GM12878 (cell line): ENCODE measurements around the gene SMIM44. TPM values are rescaled to one million over a fixed set of nuclear protein-coding genes. Genes with fewer than 3 reads are reported as not detected.
A peak's percentile ranks its signal among the peaks of the same experiment; 100 is the strongest.

Source experiments
- ATAC-seq: fragments of 200-7000 bp; cut with Tn5 transposase; 3 replicates; pipeline ENCODE4 v1.9.1; 2020; ENCODE audit warnings: mild to moderate bottlenecking, moderate library complexity
- BruUV-seq: library from RNA; stranded (reverse); fragments of 400-500 nt; replicated peaks from 2 replicates; lab custom pipeline; 2021; lab: Mats Ljungman, UMichigan
- CTCF ChIA-PET: fragments of 300-600 bp; sonication (Branson Sonifier 250); formaldehyde crosslinking; extraction: SDS; loops from one replicate; lab custom pipeline; 2021; ENCODE audit warnings: inconsistent platforms; lab: Yijun Ruan, JAX
- POLR2A ChIA-PET: fragments of 350-600 bp; formaldehyde crosslinking; extraction: SDS; loops from one replicate; lab custom pipeline; 2021; ENCODE audit warnings: inconsistent platforms; lab: Charles Lee
- RAD21 ChIA-PET: fragments of 300-600 bp; sonication (Branson Sonifier 250); formaldehyde crosslinking; loops from one replicate; lab custom pipeline; 2023; ENCODE audit warnings: antibody characterized with exemption; ENCODE audit not compliant: unreplicated experiment; lab: Charles Lee
- SMC1A ChIA-PET: fragments of 300-600 bp; sonication (Branson Sonifier 250); formaldehyde crosslinking; loops from one replicate; lab custom pipeline; 2023; ENCODE audit not compliant: unreplicated experiment, uncharacterized antibody; lab: Charles Lee
- DNase-seq: peaks from one replicate; pipeline ENCODE4 v3.0.0-alpha.2; 2011; ENCODE audit warnings: low read depth, low spot score
- FAIRE-seq: peaks from 3 replicates; lab custom pipeline; 2011; peaks lifted over from hg19 to GRCh38; lab: Jason Lieb, UNC
- H2AFZ ChIP-seq: 2 replicates; pipeline ENCODE4 v1.6.0; 2011; ENCODE audit warnings: low read depth, low read length, control low read depth; ENCODE audit not compliant: control insufficient read depth
- H3K27ac ChIP-seq: 2 replicates; pipeline ENCODE4 v1.5.1; 2011; ENCODE audit warnings: control low read depth; ENCODE audit not compliant: control insufficient read depth, insufficient read depth
- H3K27me3 ChIP-seq, 2 experiments: replicated peaks in 1 of 2; 2 replicates each; pipeline versions ENCODE4 v1.6.0 to v1.6.1; 2011; ENCODE audit warnings: low read length in 1 of 2; ENCODE audit not compliant: control insufficient read depth in 2 of 2, insufficient read depth in 2 of 2
- H3K36me3 ChIP-seq, 2 experiments: 2 replicates each; pipeline ENCODE4 v1.5.1; 2011; ENCODE audit warnings: low read length in 1 of 2; ENCODE audit not compliant: control insufficient read depth in 2 of 2, insufficient read depth in 2 of 2
- H3K4me1 ChIP-seq: 2 replicates; pipeline ENCODE4 v1.6.1; 2011; ENCODE audit warnings: mild to moderate bottlenecking, low read length, moderate library complexity, mixed read lengths; ENCODE audit not compliant: control insufficient read depth, insufficient read depth
- H3K4me2 ChIP-seq: 2 replicates; pipeline ENCODE4 v1.6.0; 2011; ENCODE audit warnings: control low read depth; ENCODE audit not compliant: control insufficient read depth, insufficient read depth
- H3K4me3 ChIP-seq: fragments of 200-600 bp; sonication (generic); 2 replicates; pipeline ENCODE4 v1.5.1; 2016
- H3K79me2 ChIP-seq: 2 replicates; pipeline ENCODE4 v1.6.0; 2011; ENCODE audit warnings: low read length; ENCODE audit not compliant: control insufficient read depth, insufficient read depth
- H3K9ac ChIP-seq: 2 replicates; pipeline ENCODE4 v1.8.0; 2011; ENCODE audit warnings: low read length, control low read depth, mixed read lengths; ENCODE audit not compliant: control insufficient read depth, insufficient read depth
- H3K9me3 ChIP-seq: replicated peaks from 3 replicates; pipeline ENCODE4 v1.5.1; 2011; ENCODE audit warnings: mild to moderate bottlenecking, low read length; ENCODE audit not compliant: control insufficient read depth, insufficient read depth
- H4K20me1 ChIP-seq: 2 replicates; pipeline ENCODE4 v1.6.0; 2011; ENCODE audit not compliant: control insufficient read depth, insufficient read depth
- BCL3 ChIP-seq: IDR thresholded peaks from 2 replicates; pipeline ENCODE4 v1.6.1; 2011; ENCODE audit warnings: borderline replicate concordance, low read depth, mild to moderate bottlenecking, moderate library complexity, low read length; ENCODE audit not compliant: insufficient read depth, poor library complexity, severe bottlenecking
- BRCA1 ChIP-seq: IDR thresholded peaks from 2 replicates; pipeline ENCODE4 v1.6.1; 2011; ENCODE audit warnings: low read depth, low read length, improper control_type of control experiment
- CBFB ChIP-seq: IDR thresholded peaks from 2 replicates; pipeline ENCODE4 v1.6.1; 2016; ENCODE audit warnings: antibody characterized with exemption, low read depth
- CEBPB ChIP-seq, 2 experiments: fragments of 150-350 bp in 1 of 2; IDR thresholded peaks; 2 replicates each; pipeline ENCODE4 v1.6.1; 2012 to 2014; ENCODE audit warnings: low read depth in 2 of 2, low read length in 2 of 2, borderline replicate concordance in 1 of 2, inconsistent platforms in 1 of 2
- CHD4 ChIP-seq: fragments of 200-600 bp; sonication (generic); IDR thresholded peaks from 2 replicates; pipeline ENCODE4 v1.6.1; 2016; ENCODE audit warnings: mild to moderate bottlenecking
- ETV6 ChIP-seq, 2 experiments: fragments of 450-650 bp in 1 of 2; IDR thresholded peaks in 1 of 2; conservative IDR thresholded peaks in 1 of 2; 2 replicates each; pipeline ENCODE4 v1.6.1; 2014; ENCODE audit warnings: antibody characterized with exemption in 1 of 2, borderline replicate concordance in 1 of 2, low read depth in 1 of 2, mild to moderate bottlenecking in 1 of 2, moderate library complexity in 1 of 2
- FOS ChIP-seq: IDR thresholded peaks from 3 replicates; pipeline ENCODE4 v1.6.1; 2011; ENCODE audit warnings: borderline replicate concordance; ENCODE audit not compliant: insufficient read length; ENCODE audit errors: extremely low read depth
- HDGF ChIP-seq: fragments of 450-650 bp; IDR thresholded peaks from 2 replicates; pipeline ENCODE4 v1.6.1; 2016; ENCODE audit warnings: antibody characterized with exemption
- KAT2A ChIP-seq: conservative IDR thresholded peaks from 2 replicates; pipeline ENCODE4 v1.6.1; 2011; ENCODE audit warnings: low read depth, low read length; ENCODE audit not compliant: control insufficient read depth
- MTA3 ChIP-seq: IDR thresholded peaks from 2 replicates; pipeline ENCODE4 v1.6.1; 2012; ENCODE audit warnings: low read length, inconsistent platforms, borderline replicate concordance
- PML ChIP-seq: IDR thresholded peaks from 2 replicates; pipeline ENCODE4 v1.6.1; 2012; ENCODE audit warnings: low read length, inconsistent platforms
- RAD21 ChIP-seq: IDR thresholded peaks from 2 replicates; pipeline ENCODE4 v1.6.1; 2011; ENCODE audit warnings: mild to moderate bottlenecking, low read depth, low read length, moderate library complexity; ENCODE audit not compliant: insufficient read depth
- TAF1 ChIP-seq: IDR thresholded peaks from 2 replicates; pipeline ENCODE4 v1.6.1; 2011; ENCODE audit warnings: mild to moderate bottlenecking, low read depth, low read length, borderline replicate concordance
- USF2 ChIP-seq: IDR thresholded peaks from 2 replicates; pipeline ENCODE4 v1.6.1; 2011; ENCODE audit warnings: low read depth, low read length, improper control_type of control experiment, borderline replicate concordance
- ZBTB33 ChIP-seq: fragments of 450-650 bp; IDR thresholded peaks from 2 replicates; pipeline ENCODE4 v1.6.1; 2017; ENCODE audit warnings: mild to moderate bottlenecking
- ZNF24 ChIP-seq: fragments of 450-650 bp; IDR thresholded peaks from 2 replicates; pipeline ENCODE4 v1.6.1; 2017; ENCODE audit warnings: antibody characterized with exemption, mild to moderate bottlenecking
- WGBS: methylation state at CpG from one replicate; pipeline ENCODE4 v1.1.6; 2016; ENCODE audit warnings: low lambda C conversion rate; ENCODE audit not compliant: insufficient replicate concordance, insufficient coverage; ENCODE audit errors: missing lambda C conversion rate; 5-methylcytosine and 5-hydroxymethylcytosine counted together
- in situ Hi-C: fragments of 300-500 bp; cut with MboI; formaldehyde crosslinking; loops from 9 replicates; pipeline ENCODE4 v1.14.3; 2018; ENCODE audit warnings: mixed read lengths
- intact Hi-C: fragments of 100-400 bp; cut with micrococcal nuclease; formaldehyde crosslinking; loops from one replicate; pipeline ENCODE4 v1.14.2; 2022; ENCODE audit not compliant: unreplicated experiment
- polyA plus RNA-seq, 11 experiments: library from polyadenylated mRNA; depleted of rRNA in 4 of 11; unstranded in 6 of 11; stranded (reverse) in 5 of 11; fragments of >200 nt; fragmentation: Nextera tagmentation in 4 of 11; fragmentation: Illumina TruSeq in 1 of 11; extraction: Ambion mirVana in 4 of 11; extraction: Trizol in 1 of 11; gene quantifications; 1 replicate in 1 of 11; 2 replicates in 10 of 11; pipeline versions ENCODE4 v1.2.1 to v1.2.3, GENCODE V29; 2011 to 2016; ENCODE audit warnings: inconsistent platforms in 2 of 11, missing spikeins in 2 of 11, low read depth in 1 of 11
- total RNA-seq, 4 experiments: library from RNA; depleted of rRNA in 3 of 4; stranded (reverse); fragments of >200 nt in 3 of 4; fragmentation: Illumina TruSeq in 1 of 4; extraction: Trizol in 1 of 4; gene quantifications; 2 replicates each; pipeline versions ENCODE4 v1.2.1 to v1.2.3, GENCODE V29; 2013 to 2021

Gene SMIM44
- total and polyA plus RNA-seq, 10 of the 15 experiments (the other 5 are each of a cell fraction or from before 2014, with no cell fraction given) = not detected

- TF ChIP-seq BCL3 (no peak), MTA3 (no peak), CHD4 (no peak), FOS (no peak), TAF1 (no peak), CBFB (no peak), ZNF24 (no peak)
Observed at GRCh38 chr19:3459965-3460582, 23.2 kb downstream of the SMIM44 start (continued).

- in situ Hi-C loops = no loop called here
- peaks cover 8 to 18% of the 10 kb centered on the region in 2 experiments; a peak in 3 of 4 replicates for H3K36me3 ChIP-seq
- ChIA-PET SMC1A (no interaction called here), POLR2A (interaction anchor here (0.5 kb wide), 1 partner anchor 173 kb away, joined by 3 read pairs; no protein-coding TSS in a partner anchor), RAD21 (no interaction called here), CTCF (no interaction called here)
- no peak for FAIRE-seq
- no peaks in the 10 kb centered on the region for H3K27me3 ChIP-seq
- H3K4me1 ChIP-seq = no peaks in the 10 kb centered on the region
- no peak overlapping the region for H2AFZ ChIP-seq
- intact Hi-C loops = no loop called here
- no peaks in the 10 kb centered on the region for H3K9me3 ChIP-seq
- no TSS peak for BruUV-seq
- WGBS = 85% methylated on average over 25 of the region's 26 CpGs
- H3K4me3 ChIP-seq = no peak overlapping the region
- no peaks in the 10 kb centered on the region for H4K20me1 ChIP-seq
- no peak for DNase-seq
- H3K4me2 ChIP-seq = no peak overlapping the region
- H3K9ac ChIP-seq = no peak overlapping the region
- no peaks in the 10 kb centered on the region for H3K79me2 ChIP-seq
- ATAC-seq = peak; percentile 23; the same call in 2 of the 3 replicates
- H3K27ac ChIP-seq = no peak overlapping the region
- TF ChIP-seq ETV6 (conservative IDR thresholded peaks at IDR 0.05 in 1 of 2, IDR thresholded peaks at IDR 0.05 in 1 of 2; ENCODE audit: borderline replicate concordance in 1 of 2, low read depth in 1 of 2) (no peak), CEBPB (IDR thresholded peaks at IDR 0.05; ENCODE audit: borderline replicate concordance in 1 of 2, low read depth in 2 of 2, low read length in 2 of 2) (no peak), BCL3 (no peak), USF2 (no peak), ZBTB33 (no peak), PML (no peak), KAT2A (no peak), BRCA1 (no peak), HDGF (no peak), RAD21 (no peak)
Observed at GRCh38 chr19:3459089-3459881, 24.0 kb downstream of the SMIM44 start.
